Measurements from ENCODE around the gene WNT6. TPM values are rescaled to one million over a fixed set of nuclear protein-coding genes. Genes with fewer than 3 reads are reported as not detected.

WNT6 gene
- polyA plus RNA-seq (2013, experiment 1 of 2) = 0.03 TPM
- 0.03 TPM for polyA plus RNA-seq (2013, experiment 2 of 2)

- no peak within 1 kb of the TSS for H3K27ac ChIP-seq (ENCODE audit: low read depth, low read length)
- no CpG with 5 or more reads among the region's 64 CpGs for WGBS (ENCODE audit: extremely low coverage, insufficient coverage, low lambda C conversion rate)
- H2BK5ac ChIP-seq (ENCODE audit: low read length) = no peak within 1 kb of the TSS
- H3K27me3 ChIP-seq (ENCODE audit: insufficient read depth, low read length, poor library complexity) = peaks cover 40% of the 10 kb centered on the region
- H2BK120ac ChIP-seq (ENCODE audit: low read depth, low read length) = no peak within 1 kb of the TSS
- no peaks in the 10 kb centered on the region for H3K79me2 ChIP-seq (ENCODE audit: control insufficient read depth, insufficient read depth, low read length)
- H4K5ac ChIP-seq (ENCODE audit: low read length) = no peak within 1 kb of the TSS
- H3K79me1 ChIP-seq (ENCODE audit: low read length) = no peaks in the 10 kb centered on the region
- H4K8ac ChIP-seq (ENCODE audit: low read depth, low read length) = no peak within 1 kb of the TSS
- H2AK5ac ChIP-seq (ENCODE audit: low read length) = no peak within 1 kb of the TSS
- no peak within 1 kb of the TSS for H3K4me3 ChIP-seq (ENCODE audit: low read length)
- peak within 1 kb of the TSS; percentile 44 for H3K4me2 ChIP-seq (ENCODE audit: low read length)
- H2BK15ac ChIP-seq (replicated peaks; ENCODE audit: low read depth) = no peak within 1 kb of the TSS
- no peaks in the 10 kb centered on the region for H3K36me3 ChIP-seq (ENCODE audit: control insufficient read depth, insufficient read depth, low read length)
- DNase-seq = no peak
- H3K4ac ChIP-seq (ENCODE audit: low read depth, low read length) = no peak within 1 kb of the TSS
- H3K9ac ChIP-seq (ENCODE audit: low read length) = peak within 1 kb of the TSS; percentile 34
- H3K56ac ChIP-seq (ENCODE audit: low read length) = peak within 1 kb of the TSS; percentile 77
- no peak within 1 kb of the TSS for H3K23ac ChIP-seq (ENCODE audit: low read length)
- no peak within 1 kb of the TSS for H3K18ac ChIP-seq (ENCODE audit: low read length)
- H3K4me1 ChIP-seq (ENCODE audit: control insufficient read depth, low read depth, low read length) = peaks cover 14% of the 10 kb centered on the region
Measured at GRCh38 chr2:218859556-218859987, at the start of gene WNT6. Gene WNT6, plus strand, starts transcription at chr2:218859805. Its CDS starts 233 bp downstream, at chr2:218860038.

GRCh38 chr2:218810256-218810655 lies 49.3 kb upstream of the WNT6 start:
- H2AK5ac ChIP-seq (ENCODE audit: low read length) = no peak overlapping the region
- H3K9ac ChIP-seq (ENCODE audit: low read length) = no peak overlapping the region
- H2BK120ac ChIP-seq (ENCODE audit: low read depth, low read length) = no peak overlapping the region
- peaks cover 3% of the 10 kb centered on the region for H3K4me1 ChIP-seq (ENCODE audit: control insufficient read depth, low read depth, low read length)
- H2BK15ac ChIP-seq (replicated peaks; ENCODE audit: low read depth) = no peak overlapping the region
- H4K8ac ChIP-seq (ENCODE audit: low read depth, low read length) = no peak overlapping the region
- no peak overlapping the region for H3K18ac ChIP-seq (ENCODE audit: low read length)
- no peak overlapping the region for H3K27ac ChIP-seq (ENCODE audit: low read depth, low read length)
- H3K4me3 ChIP-seq (ENCODE audit: low read length) = no peak overlapping the region
- DNase-seq = no peak
- no peaks in the 10 kb centered on the region for H3K79me2 ChIP-seq (ENCODE audit: control insufficient read depth, insufficient read depth, low read length)
- H3K27me3 ChIP-seq (ENCODE audit: insufficient read depth, low read length, poor library complexity) = no peaks in the 10 kb centered on the region
- H3K4me2 ChIP-seq (ENCODE audit: low read length) = no peak overlapping the region
- no peak overlapping the region for H3K4ac ChIP-seq (ENCODE audit: low read depth, low read length)
- no peak overlapping the region for H3K56ac ChIP-seq (ENCODE audit: low read length)
- WGBS (ENCODE audit: extremely low coverage, insufficient coverage, low lambda C conversion rate) = no CpG with 5 or more reads among the region's 2 CpGs
- no peak overlapping the region for H4K5ac ChIP-seq (ENCODE audit: low read length)
- H3K23ac ChIP-seq (ENCODE audit: low read length) = no peak overlapping the region
- H3K79me1 ChIP-seq (ENCODE audit: low read length) = no peaks in the 10 kb centered on the region
- H2BK5ac ChIP-seq (ENCODE audit: low read length) = no peak overlapping the region
- no peaks in the 10 kb centered on the region for H3K36me3 ChIP-seq (ENCODE audit: control insufficient read depth, insufficient read depth, low read length)

GRCh38 chr2:218811382-218811781 lies 48.2 kb upstream of the WNT6 start:
- Histone ChIP-seq H3K4me3 (ENCODE audit: low read length) (no peak overlapping the region), H2BK5ac (ENCODE audit: low read length) (no peak overlapping the region), H3K27me3 (ENCODE audit: insufficient read depth, low read length, poor library complexity) (no peaks in the 10 kb centered on the region), H4K5ac (ENCODE audit: low read length) (no peak overlapping the region), H3K4me1 (ENCODE audit: control insufficient read depth, low read depth, low read length) (peaks cover 1% of the 10 kb centered on the region), H2AK5ac (ENCODE audit: low read length) (no peak overlapping the region), H3K27ac (ENCODE audit: low read depth, low read length) (no peak overlapping the region), H3K79me2 (ENCODE audit: control insufficient read depth, insufficient read depth, low read length) (no peaks in the 10 kb centered on the region), H3K4ac (ENCODE audit: low read depth, low read length) (no peak overlapping the region), H2BK15ac (replicated peaks; ENCODE audit: low read depth) (no peak overlapping the region), H3K23ac (ENCODE audit: low read length) (no peak overlapping the region), H3K9ac (ENCODE audit: low read length) (no peak overlapping the region), H3K18ac (ENCODE audit: low read length) (no peak overlapping the region), H3K4me2 (ENCODE audit: low read length) (no peak overlapping the region), H3K56ac (ENCODE audit: low read length) (no peak overlapping the region), H4K8ac (ENCODE audit: low read depth, low read length) (no peak overlapping the region), H3K36me3 (ENCODE audit: control insufficient read depth, insufficient read depth, low read length) (no peaks in the 10 kb centered on the region), H3K79me1 (ENCODE audit: low read length) (no peaks in the 10 kb centered on the region), H2BK120ac (ENCODE audit: low read depth, low read length) (no peak overlapping the region)
- DNase-seq = no peak
- WGBS (ENCODE audit: extremely low coverage, insufficient coverage, low lambda C conversion rate) = no CpG with 5 or more reads among the region's 4 CpGs

GRCh38 chr2:218812096-218812815 lies 47.3 kb upstream of the WNT6 start:
- no peak overlapping the region for H3K23ac ChIP-seq (ENCODE audit: low read length)
- no peak overlapping the region for H3K4ac ChIP-seq (ENCODE audit: low read depth, low read length)
- no peaks in the 10 kb centered on the region for H3K27me3 ChIP-seq (ENCODE audit: insufficient read depth, low read length, poor library complexity)
- H3K4me3 ChIP-seq (ENCODE audit: low read length) = no peak overlapping the region
- no peak overlapping the region for H2BK15ac ChIP-seq (replicated peaks; ENCODE audit: low read depth)
- H3K36me3 ChIP-seq (ENCODE audit: control insufficient read depth, insufficient read depth, low read length) = no peaks in the 10 kb centered on the region
- no peaks in the 10 kb centered on the region for H3K79me2 ChIP-seq (ENCODE audit: control insufficient read depth, insufficient read depth, low read length)
- no peak overlapping the region for H4K8ac ChIP-seq (ENCODE audit: low read depth, low read length)
- no CpG with 5 or more reads among the region's 21 CpGs for WGBS (ENCODE audit: extremely low coverage, insufficient coverage, low lambda C conversion rate)
- H3K79me1 ChIP-seq (ENCODE audit: low read length) = no peaks in the 10 kb centered on the region
- no peak overlapping the region for H2BK5ac ChIP-seq (ENCODE audit: low read length)
- H3K4me2 ChIP-seq (ENCODE audit: low read length) = no peak overlapping the region
- no peak for DNase-seq
- H3K27ac ChIP-seq (ENCODE audit: low read depth, low read length) = no peak overlapping the region
- H2BK120ac ChIP-seq (ENCODE audit: low read depth, low read length) = no peak overlapping the region
- H3K9ac ChIP-seq (ENCODE audit: low read length) = no peak overlapping the region
- H3K4me1 ChIP-seq (ENCODE audit: control insufficient read depth, low read depth, low read length) = no peaks in the 10 kb centered on the region
- no peak overlapping the region for H2AK5ac ChIP-seq (ENCODE audit: low read length)
- no peak overlapping the region for H3K56ac ChIP-seq (ENCODE audit: low read length)
- H4K5ac ChIP-seq (ENCODE audit: low read length) = no peak overlapping the region
- no peak overlapping the region for H3K18ac ChIP-seq (ENCODE audit: low read length)

GRCh38 chr2:218812861-218813260 lies 46.7 kb upstream of the WNT6 start:
- no peak for DNase-seq
- H3K4me2 ChIP-seq (ENCODE audit: low read length) = no peak overlapping the region
- no peaks in the 10 kb centered on the region for H3K27me3 ChIP-seq (ENCODE audit: insufficient read depth, low read length, poor library complexity)
- no peak overlapping the region for H3K18ac ChIP-seq (ENCODE audit: low read length)
- no peak overlapping the region for H3K56ac ChIP-seq (ENCODE audit: low read length)
- no peaks in the 10 kb centered on the region for H3K36me3 ChIP-seq (ENCODE audit: control insufficient read depth, insufficient read depth, low read length)
- no peak overlapping the region for H4K5ac ChIP-seq (ENCODE audit: low read length)
- no peaks in the 10 kb centered on the region for H3K79me2 ChIP-seq (ENCODE audit: control insufficient read depth, insufficient read depth, low read length)
- no peak overlapping the region for H3K4me3 ChIP-seq (ENCODE audit: low read length)
- no peak overlapping the region for H3K4ac ChIP-seq (ENCODE audit: low read depth, low read length)
- no CpG with 5 or more reads among the region's 5 CpGs for WGBS (ENCODE audit: extremely low coverage, insufficient coverage, low lambda C conversion rate)
- no peak overlapping the region for H3K9ac ChIP-seq (ENCODE audit: low read length)
- no peaks in the 10 kb centered on the region for H3K79me1 ChIP-seq (ENCODE audit: low read length)
- H2AK5ac ChIP-seq (ENCODE audit: low read length) = no peak overlapping the region
- no peak overlapping the region for H2BK15ac ChIP-seq (replicated peaks; ENCODE audit: low read depth)
- H4K8ac ChIP-seq (ENCODE audit: low read depth, low read length) = no peak overlapping the region
- H3K23ac ChIP-seq (ENCODE audit: low read length) = no peak overlapping the region
- H2BK120ac ChIP-seq (ENCODE audit: low read depth, low read length) = no peak overlapping the region
- no peak overlapping the region for H2BK5ac ChIP-seq (ENCODE audit: low read length)
- no peak overlapping the region for H3K27ac ChIP-seq (ENCODE audit: low read depth, low read length)
- no peaks in the 10 kb centered on the region for H3K4me1 ChIP-seq (ENCODE audit: control insufficient read depth, low read depth, low read length)
